ENCODE measurements around the gene ENOSF1.
"Not testable (repeated sequence)": the region's sequence is repeated elsewhere in the genome, so short reads cannot be mapped to it uniquely, and the experiment has no call there.

Gene ENOSF1

DNA sequence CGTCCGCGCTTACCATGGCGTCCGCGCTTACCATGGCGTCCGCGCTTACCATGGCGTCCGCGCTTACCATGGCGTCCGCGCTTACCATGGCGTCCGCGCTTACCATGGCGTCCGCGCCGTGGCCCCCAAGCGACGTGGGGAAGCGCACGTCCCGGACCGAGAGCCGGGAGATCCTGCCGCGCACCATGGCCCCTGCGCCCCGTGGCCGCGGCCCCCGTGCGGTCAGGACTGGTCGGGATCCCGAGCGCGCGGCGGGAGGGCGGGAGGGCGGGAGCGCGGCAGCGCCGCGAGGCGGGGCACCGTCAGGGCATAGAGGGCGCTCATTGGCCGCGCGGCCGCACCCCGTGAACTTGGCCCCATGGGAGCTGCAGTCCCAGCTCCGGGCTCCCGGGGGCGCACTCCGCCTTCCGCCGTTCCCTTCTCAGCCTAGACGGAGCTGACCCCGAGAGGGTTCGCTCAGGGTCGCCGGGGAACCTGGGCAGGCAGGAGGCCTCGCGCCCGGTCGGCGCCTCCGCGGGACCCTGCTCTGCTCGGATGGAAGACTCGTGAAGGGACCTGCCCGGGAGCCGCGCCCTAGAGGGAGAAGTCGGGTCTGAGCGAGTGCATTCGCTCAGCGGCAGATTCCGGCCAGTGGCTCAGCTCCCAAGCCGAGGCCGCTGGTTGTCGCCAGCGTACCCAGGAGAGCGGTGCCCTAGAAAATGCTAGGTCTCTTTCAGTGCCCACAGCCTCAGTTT is at the start of gene ENOSF1:
TSS of gene ENOSF1 (minus strand) at position 230 of the 734 bp plus-strand sequence. CDS start at position 187, 43 bp downstream.
- DNase-seq, result peak; percentile 94

DNA sequence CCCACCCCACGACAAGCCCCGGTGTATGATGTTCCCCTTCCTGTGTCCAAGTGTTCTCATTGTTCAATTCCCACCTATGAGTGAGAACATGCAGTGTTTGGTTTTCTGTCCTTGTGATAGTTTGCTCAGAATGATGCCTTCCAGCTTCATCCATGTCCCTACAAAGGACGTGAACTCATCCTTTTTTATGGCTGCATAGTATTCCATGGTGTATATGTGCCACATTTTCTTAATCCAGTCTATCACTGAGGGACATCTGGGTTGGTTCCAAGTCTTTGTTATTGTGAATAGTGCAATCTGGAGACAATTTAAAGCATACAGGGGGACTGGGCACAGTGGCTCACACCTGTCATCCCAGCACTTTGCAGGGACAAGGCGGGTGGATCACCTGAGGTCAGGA is 47.4 kb upstream of the ENOSF1 start:
- DNase-seq, result not testable (repeated sequence)

- no peak for DNase-seq
Observed at GRCh38 chr18:755506-755905, 43.1 kb upstream of the ENOSF1 start.

DNA sequence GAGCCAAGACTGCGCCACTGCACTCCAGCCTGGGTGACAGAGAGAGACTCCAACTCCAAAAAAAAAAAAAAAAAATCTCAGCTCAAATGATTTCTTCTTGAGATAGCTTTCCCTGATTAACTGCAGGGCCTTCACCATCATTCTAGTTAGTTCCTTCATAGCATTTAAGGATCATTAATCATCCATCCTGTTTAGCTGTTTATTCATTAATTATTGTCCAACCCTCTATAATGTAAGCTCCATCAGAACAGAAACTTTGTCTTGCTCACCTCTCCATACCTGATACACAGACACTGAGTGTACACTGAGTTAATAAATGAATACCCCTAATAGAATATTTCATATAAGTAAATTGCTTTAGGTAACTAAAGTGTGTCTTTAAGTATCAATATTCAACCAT is 42.2 kb upstream of the ENOSF1 start:
- DNase-seq, result no peak

- no peak for DNase-seq
Observed at GRCh38 chr18:750456-750855, 38.0 kb upstream of the ENOSF1 start.

DNA sequence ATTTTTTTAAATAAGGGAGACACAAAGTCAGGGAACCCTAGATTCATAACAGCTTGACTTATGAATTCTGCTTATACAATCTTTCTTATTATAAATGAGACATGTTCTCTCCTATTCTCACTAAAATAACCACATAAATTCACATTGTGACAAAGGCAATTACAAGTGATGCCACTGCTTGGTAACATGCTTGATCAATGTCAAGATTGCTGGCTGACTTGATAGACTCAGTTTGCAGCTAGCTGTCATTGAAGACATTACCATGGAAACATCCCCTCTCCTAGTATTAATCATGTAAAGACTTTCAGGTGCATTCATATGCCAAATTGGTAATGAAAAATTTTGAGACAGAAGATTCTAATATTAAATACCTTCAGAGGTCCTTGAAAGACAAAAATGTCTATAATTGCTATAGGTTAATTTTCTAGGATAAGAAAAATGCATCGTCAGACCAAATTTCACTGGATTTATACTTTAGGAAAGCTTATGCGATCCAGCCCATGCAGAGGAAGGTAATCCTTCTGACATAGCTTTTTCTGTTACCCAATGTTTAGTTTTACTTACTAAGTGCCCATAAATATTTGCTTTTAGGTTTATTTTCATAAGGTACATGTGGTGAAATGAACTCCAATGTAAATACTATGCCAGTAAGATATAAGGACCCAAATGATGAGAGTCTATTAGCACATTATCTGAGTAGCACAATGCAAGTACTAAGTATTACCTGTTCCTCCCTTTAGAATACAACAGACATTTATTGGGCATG is 32.6 kb upstream of the ENOSF1 start:
- DNase-seq, result no peak

DNA sequence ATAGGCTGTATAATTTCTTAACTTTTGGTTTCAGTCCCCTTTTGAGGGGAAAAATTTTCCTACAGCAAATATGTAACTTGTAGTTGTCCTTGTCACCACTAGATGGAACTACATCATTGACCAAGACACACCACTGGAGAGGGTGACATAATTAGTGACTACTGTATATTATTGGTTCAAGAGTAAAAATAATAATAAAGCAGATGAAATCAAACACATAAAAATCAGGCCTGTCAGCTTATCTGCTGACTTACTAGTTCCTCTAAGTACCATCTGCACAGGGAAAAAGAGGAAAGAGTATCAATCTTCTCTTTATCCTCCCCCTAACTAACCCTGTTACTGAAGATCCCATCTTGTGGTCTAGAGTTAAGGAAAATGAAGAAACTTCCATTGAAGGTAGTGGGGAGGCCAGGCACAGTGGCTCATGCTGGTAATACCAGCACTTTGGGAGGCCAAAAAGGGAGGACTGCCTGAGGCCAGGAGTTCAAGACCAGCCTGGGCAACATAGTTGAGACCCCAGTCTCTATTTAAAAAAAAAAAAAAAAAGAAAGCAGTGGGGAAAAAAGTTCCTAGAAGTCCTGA is 29.6 kb upstream of the ENOSF1 start:
- no peak for DNase-seq

GRCh38 chr18:732371-732770 is 19.9 kb upstream of the ENOSF1 start:
- DNase-seq, result no peak

GRCh38 chr18:731185-731584 is 18.8 kb upstream of the ENOSF1 start:
- DNase-seq, result no peak

DNA sequence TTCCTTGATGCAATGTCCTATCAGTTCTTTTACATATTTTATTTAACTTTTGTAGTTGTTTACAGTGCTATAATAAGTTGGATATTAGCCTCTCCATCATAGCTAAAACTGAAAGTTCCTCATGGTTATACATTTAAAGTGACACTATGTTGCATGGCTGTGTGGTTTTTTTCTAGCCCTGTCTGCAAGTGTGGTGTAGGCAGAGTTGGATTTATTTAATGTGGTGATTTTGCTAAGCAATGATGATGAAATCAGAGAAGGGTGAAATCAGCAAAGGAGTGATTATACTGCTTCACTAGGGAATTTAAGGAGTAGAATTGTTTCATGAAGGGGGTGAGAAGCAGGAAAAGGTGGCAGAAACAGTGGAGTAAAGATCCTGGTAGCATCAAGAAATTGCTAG is 18.3 kb upstream of the ENOSF1 start:
- DNase-seq, result no peak

GRCh38 chr18:730120-730519 is 17.7 kb upstream of the ENOSF1 start:
- not testable (repeated sequence) for DNase-seq

DNA sequence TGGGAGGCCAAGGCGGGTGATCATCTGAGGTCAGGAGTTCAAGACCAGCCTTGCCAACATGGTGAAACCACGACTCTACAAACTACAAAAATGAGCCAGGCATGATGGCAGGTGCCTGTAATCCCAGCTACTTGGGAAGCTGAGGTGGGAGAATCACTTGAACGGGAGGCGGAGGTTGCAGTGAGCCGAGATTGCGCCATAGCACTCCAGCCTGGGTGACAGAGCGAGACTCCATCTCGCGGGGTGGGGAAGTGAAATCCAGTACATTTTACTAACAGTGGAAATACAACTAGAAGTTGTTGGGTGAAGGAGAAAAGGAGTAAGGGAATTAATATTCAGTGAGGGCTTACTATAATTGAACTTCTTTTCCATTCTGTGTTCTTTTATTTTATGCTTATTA is 13.2 kb upstream of the ENOSF1 start:
- no peak for DNase-seq

GRCh38 chr18:723541-724080 is 11.2 kb upstream of the ENOSF1 start:
- no peak for DNase-seq

DNA sequence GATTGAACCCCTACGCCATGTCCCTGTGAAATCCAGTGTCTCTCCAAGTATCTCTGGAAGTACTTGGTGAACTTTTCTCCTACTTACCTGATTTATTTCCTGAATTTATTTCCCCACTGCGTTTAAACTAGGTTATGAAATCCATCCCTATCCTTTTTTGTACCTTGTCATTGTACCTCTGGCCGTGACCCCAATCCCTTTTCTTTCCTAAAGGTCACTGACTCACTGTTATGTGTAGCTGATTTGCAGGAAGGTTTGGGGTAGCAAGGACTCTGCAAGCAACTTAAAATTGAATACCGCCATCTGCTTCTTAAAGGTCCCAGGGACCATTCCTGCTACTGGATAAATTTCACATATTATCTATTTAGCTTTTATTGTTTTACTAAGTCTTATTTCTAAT is 4.6 kb upstream of the ENOSF1 start:
- DNase-seq, result no peak

GRCh38 chr18:715626-716025 is 3.2 kb upstream of the ENOSF1 start:
- no peak for DNase-seq

DNA sequence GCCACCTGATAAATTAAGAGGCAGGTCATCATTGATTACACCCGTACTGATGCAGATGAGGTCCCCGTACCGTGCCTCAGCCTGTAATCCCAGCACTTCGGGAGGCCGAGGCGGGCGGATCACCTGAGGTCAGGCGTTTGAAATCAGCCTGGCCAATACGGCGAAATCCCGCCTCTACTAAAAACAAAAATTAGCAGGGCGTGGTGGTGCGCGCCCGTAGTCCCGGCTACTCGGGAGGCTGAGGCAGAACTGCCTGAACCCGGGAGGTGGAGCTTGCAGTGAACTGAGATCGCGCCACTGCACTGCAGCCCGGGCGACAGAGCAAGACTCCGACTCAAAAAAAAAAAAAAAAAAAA is 683 bp upstream of the ENOSF1 start:
- DNase-seq, result no peak

DNA sequence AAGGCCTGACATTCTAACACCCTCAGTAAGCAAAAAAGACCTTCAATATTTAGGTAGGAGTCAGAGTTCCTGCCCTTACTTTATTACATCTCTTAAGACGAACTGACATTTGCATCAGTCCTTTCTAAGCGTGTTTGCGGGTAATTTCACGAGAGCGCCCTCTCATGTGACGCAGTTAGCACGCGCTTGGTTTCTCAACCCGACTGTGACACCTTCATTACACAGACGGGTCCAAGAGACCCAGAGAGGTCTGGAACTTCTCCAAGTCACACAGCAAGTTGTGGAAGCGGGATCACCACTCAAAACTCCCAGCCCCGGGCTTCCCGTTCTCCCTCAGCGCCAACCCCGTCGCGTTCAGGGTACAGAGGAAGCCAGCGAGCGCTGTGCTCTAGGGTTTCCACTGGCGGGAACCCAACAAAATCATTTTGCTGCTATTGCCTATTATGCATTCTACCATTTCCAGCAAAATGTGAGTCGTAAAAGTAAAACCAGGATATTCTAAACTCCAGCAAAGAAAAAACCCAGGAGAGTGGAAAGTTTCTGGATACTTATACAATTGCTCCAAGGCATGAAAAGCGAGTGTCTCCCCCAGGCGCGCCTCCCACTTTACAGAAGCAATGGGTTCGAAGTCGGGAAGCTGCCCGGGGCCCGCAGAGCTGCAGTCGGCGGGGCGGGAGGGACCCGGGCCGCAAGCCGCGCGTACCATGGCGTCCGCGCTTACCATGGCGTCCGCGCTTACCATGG is 601 bp downstream of the ENOSF1 start:
- peak; percentile 82 for DNase-seq

DNA sequence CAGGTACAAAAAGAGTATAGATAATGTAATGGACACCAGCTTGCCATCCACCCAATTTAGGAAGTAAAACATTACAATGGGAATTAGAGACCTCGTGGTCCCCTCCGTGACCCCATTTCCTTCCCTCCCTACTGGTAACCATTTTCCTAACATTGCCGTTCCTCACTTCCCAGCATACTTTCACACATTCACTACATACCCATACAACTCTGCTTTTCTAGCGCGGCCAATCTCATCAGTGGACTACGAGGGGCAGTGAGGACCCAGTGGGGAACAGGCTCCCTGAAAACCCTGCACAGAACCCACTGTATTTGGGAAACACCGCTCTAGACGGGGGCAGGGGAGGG is 1.1 kb downstream of the ENOSF1 start:
- DNase-seq, result no peak

GRCh38 chr18:710418-711300 is 1.8 kb downstream of the ENOSF1 start:
- DNase-seq, result no peak

- DNase-seq, result no peak
Observed at GRCh38 chr18:709771-710170, 2.7 kb downstream of the ENOSF1 start.

DNA sequence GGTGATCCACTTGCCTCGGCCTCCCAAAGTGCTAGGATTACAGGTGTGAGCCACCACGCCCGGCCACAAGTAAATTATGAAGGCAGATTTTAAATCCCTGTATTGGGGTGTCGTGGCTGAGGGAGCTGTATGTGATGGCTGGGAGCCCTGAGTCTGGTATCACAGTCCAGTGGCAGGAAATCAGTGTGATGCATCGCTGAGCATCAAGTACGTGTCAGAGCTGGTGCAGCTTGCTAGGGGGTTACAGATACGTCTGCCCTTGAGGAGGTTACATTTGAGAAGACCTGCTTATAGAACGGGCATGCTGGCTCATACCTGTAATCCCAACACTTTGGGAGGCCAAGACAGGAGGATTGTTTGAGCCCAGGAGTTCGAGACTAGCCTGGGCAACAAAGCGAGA is 4.3 kb downstream of the ENOSF1 start:
- DNase-seq, result no peak

DNA sequence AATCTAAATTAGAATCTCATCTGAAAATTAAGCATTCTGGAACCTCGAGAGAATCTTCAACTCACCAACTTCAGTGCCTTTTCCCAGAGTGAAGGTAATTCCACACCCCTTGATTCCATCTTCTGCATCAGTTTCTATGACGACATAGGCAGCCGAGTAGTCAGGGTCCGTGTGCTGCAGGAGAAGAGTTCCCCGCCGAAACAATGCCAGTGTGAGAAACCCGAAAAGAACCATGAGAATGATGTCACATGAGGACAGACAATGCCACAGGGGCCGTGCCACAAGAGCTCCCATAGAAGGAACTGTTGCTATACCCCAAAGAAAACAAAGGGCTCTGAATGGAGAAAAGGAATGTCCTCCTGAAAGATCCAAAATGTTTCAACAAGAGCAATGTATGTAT is 6.0 kb downstream of the ENOSF1 start:
- no peak for DNase-seq
